K562 (cell line): Measurements from ENCODE around the gene NCOA4. TPM values are rescaled to one million over a fixed set of nuclear protein-coding genes. Genes with fewer than 3 reads are reported as not detected.

Source experiments
- ATAC-seq: fragments of 200-7000 bp; cut with Tn5 transposase; 3 replicates; pipeline ENCODE4 v1.9.1; 2020; ENCODE audit warnings: moderate library complexity
- BruUV-seq: library from RNA; stranded (reverse); fragments of 400-500 nt; replicated peaks from 2 replicates; lab custom pipeline; 2021; lab: Mats Ljungman, UMichigan
- CTCF ChIA-PET: fragments of 300-600 bp; formaldehyde crosslinking; extraction: SDS; loops from one replicate; lab custom pipeline; 2021; ENCODE audit warnings: low intra/inter-chr PET ratio; lab: Yijun Ruan, JAX
- POLR2A ChIA-PET: fragments of 300-600, 350-650 bp; sonication (Branson Sonifier 250); formaldehyde crosslinking; extraction: SDS; loops from one replicate; lab custom pipeline; 2021; ENCODE audit warnings: antibody characterized with exemption, inconsistent platforms; lab: Yijun Ruan, JAX
- DNase-seq, 4 experiments: peaks; one replicate each; pipeline versions ENCODE4 v3.0.0 to v3.0.0-alpha.2; 2011 to 2018; ENCODE audit warnings: low spot score in 3 of 4, mixed read lengths in 3 of 4; ENCODE audit errors: extremely low read depth in 1 of 4
- FAIRE-seq: peaks from 2 replicates; lab custom pipeline; 2011; peaks lifted over from hg19 to GRCh38; lab: Jason Lieb, UNC
- H2AFZ ChIP-seq: 2 replicates; pipeline ENCODE4 v1.6.0; 2011; ENCODE audit warnings: low read depth, low read length, control low read depth, inconsistent platforms
- H3K27ac ChIP-seq: fragments of 200-600 bp; 3 replicates; pipeline ENCODE4 v1.8.0; 2011; ENCODE audit warnings: low read depth, mild to moderate bottlenecking, control low read depth, inconsistent platforms, low read length, moderate library complexity, mixed read lengths; ENCODE audit errors: extremely low read depth
- H3K27me3 ChIP-seq, 2 experiments: fragments of 300-600 bp in 1 of 2; 2 replicates in 1 of 2; 3 replicates in 1 of 2; pipeline versions ENCODE4 v1.6.0 to v1.8.0; 2011; ENCODE audit warnings: inconsistent platforms in 2 of 2, low read length in 2 of 2, mild to moderate bottlenecking in 1 of 2, mixed read lengths in 1 of 2, moderate library complexity in 1 of 2; ENCODE audit not compliant: control insufficient read depth in 2 of 2, insufficient read depth in 2 of 2
- H3K36me3 ChIP-seq: fragments of 300-600 bp; 3 replicates; pipeline ENCODE4 v1.8.0; 2011; ENCODE audit warnings: mild to moderate bottlenecking, low read length, inconsistent platforms; ENCODE audit not compliant: control insufficient read depth, insufficient read depth
- H3K4me1 ChIP-seq, 2 experiments: fragments of 200-600 bp in 1 of 2; replicated peaks in 1 of 2; 2 replicates in 1 of 2; 3 replicates in 1 of 2; pipeline versions ENCODE4 v1.5.1 to v1.8.0; 2011; ENCODE audit warnings: inconsistent platforms in 2 of 2, low read length in 2 of 2, mild to moderate bottlenecking in 1 of 2, mixed read lengths in 1 of 2, moderate library complexity in 1 of 2; ENCODE audit not compliant: control insufficient read depth in 2 of 2, insufficient read depth in 2 of 2
- H3K4me2 ChIP-seq: 2 replicates; pipeline ENCODE4 v1.6.1; 2011; ENCODE audit warnings: low read length, control low read depth, inconsistent platforms, mixed read lengths; ENCODE audit not compliant: insufficient read depth
- H3K4me3 ChIP-seq: fragments of 200-600 bp; sonication (generic), shearing (Covaris generic); 2 replicates; pipeline ENCODE4 v1.5.1; 2016; ENCODE audit warnings: control low read depth, inconsistent platforms
- H3K79me2 ChIP-seq: fragments of 200-600 bp; 3 replicates; pipeline ENCODE4 v1.8.0; 2011; ENCODE audit warnings: low read length, inconsistent platforms; ENCODE audit not compliant: control insufficient read depth, insufficient read depth
- H3K9ac ChIP-seq, 2 experiments: 2 replicates each; pipeline versions ENCODE4 v1.6.0 to v1.6.1; 2011; ENCODE audit warnings: low read depth in 2 of 2, low read length in 2 of 2, control low read depth in 1 of 2, inconsistent platforms in 1 of 2, mild to moderate bottlenecking in 1 of 2, mixed read lengths in 1 of 2; ENCODE audit not compliant: insufficient read depth in 1 of 2
- H3K9me1 ChIP-seq: one replicate; pipeline ENCODE4 v1.6.0; 2011; ENCODE audit warnings: inconsistent platforms, mild to moderate bottlenecking, low read length, moderate library complexity; ENCODE audit not compliant: control insufficient read depth, insufficient read depth
- H3K9me3 ChIP-seq: replicated peaks from 2 replicates; pipeline ENCODE4 v1.5.1; 2011; ENCODE audit warnings: low read depth, low read length, inconsistent platforms; ENCODE audit not compliant: control insufficient read depth, insufficient read depth
- H4K20me1 ChIP-seq: replicated peaks from 2 replicates; pipeline ENCODE4 v1.6.1; 2011; ENCODE audit warnings: low read length, inconsistent platforms, mixed read lengths; ENCODE audit not compliant: control insufficient read depth, insufficient read depth
- DPF2 ChIP-seq: fragments of 450-650 bp; IDR thresholded peaks from 2 replicates; pipeline ENCODE4 v1.6.1; 2016
- FOS ChIP-seq: IDR thresholded peaks from 3 replicates; pipeline ENCODE4 v1.6.1; 2011; ENCODE audit not compliant: insufficient read length; ENCODE audit errors: extremely low read depth
- HNRNPLL ChIP-seq: fragments of 200-400 bp; formaldehyde crosslinking; IDR thresholded peaks from 2 replicates; pipeline ENCODE4 v1.6.1; 2017; ENCODE audit warnings: low read length, low read depth, mild to moderate bottlenecking; ENCODE audit not compliant: poor library complexity, severe bottlenecking
- KAT7 ChIP-seq: sonication (generic); formaldehyde crosslinking; IDR thresholded peaks from 2 replicates; pipeline ENCODE4 v1.8.0; 2022; ENCODE audit warnings: missing genetic modification reagents, mild to moderate bottlenecking, borderline replicate concordance
- MBD2 ChIP-seq: sonication (generic); IDR thresholded peaks from 2 replicates; pipeline ENCODE4 v1.6.1; 2016; ENCODE audit warnings: low read depth, borderline replicate concordance
- NRF1 ChIP-seq, 2 experiments: fragments of 450-650 bp; IDR thresholded peaks in 1 of 2; conservative IDR thresholded peaks in 1 of 2; 2 replicates each; pipeline ENCODE4 v1.6.1; 2014; ENCODE audit warnings: mild to moderate bottlenecking in 2 of 2
- POLR2B ChIP-seq: fragments of 450-650 bp; IDR thresholded peaks from 2 replicates; pipeline ENCODE4 v1.6.1; 2018; ENCODE audit warnings: low read depth; ENCODE audit not compliant: partially characterized antibody
- RB1 ChIP-seq: fragments of 450-650 bp; IDR thresholded peaks from 2 replicates; pipeline ENCODE4 v1.6.1; 2017; ENCODE audit warnings: low read depth, mild to moderate bottlenecking
- RBFOX2 ChIP-seq: fragments of 200-400 bp; formaldehyde crosslinking; IDR thresholded peaks from 2 replicates; pipeline ENCODE4 v1.6.1; 2017; ENCODE audit warnings: low read depth, mild to moderate bottlenecking, low read length, moderate library complexity
- SUPT5H ChIP-seq: fragments of 450-650 bp; IDR thresholded peaks from 2 replicates; pipeline ENCODE4 v1.6.1; 2016
- WGBS: fragments of 100-300 bp; shearing (Covaris generic); methylation state at CpG from one replicate; pipeline ENCODE4 v1.1.6; 2016; ENCODE audit warnings: low coverage, mixed read lengths; ENCODE audit not compliant: insufficient coverage; ENCODE audit errors: missing lambda C conversion rate; 5-methylcytosine and 5-hydroxymethylcytosine counted together
- in situ Hi-C: fragments of 300-500 bp; cut with MboI; formaldehyde crosslinking; loops from 4 replicates; pipeline ENCODE4 v1.15.0; 2018; ENCODE audit warnings: inconsistent platforms, mixed read lengths
- intact Hi-C: fragments of 100-400 bp; cut with micrococcal nuclease; formaldehyde crosslinking; loops from 2 replicates; pipeline ENCODE4 v1.14.2; 2022
- polyA plus RNA-seq, 8 experiments: library from polyadenylated mRNA; depleted of rRNA in 4 of 8; stranded (reverse) in 5 of 8; unstranded in 3 of 8; fragments of >200 nt; fragmentation: Nextera tagmentation in 2 of 8; fragmentation: Illumina TruSeq in 1 of 8; extraction: Ambion mirVana in 2 of 8; extraction: Trizol in 1 of 8; gene quantifications; 2 replicates each; pipeline versions ENCODE4 v1.2.1 to v1.2.3, GENCODE V29; 2011 to 2014; ENCODE audit warnings: inconsistent platforms in 1 of 8, missing spikeins in 1 of 8
- total RNA-seq, 7 experiments: library from RNA; depleted of rRNA in 6 of 7; stranded (reverse); fragments of >200 nt in 6 of 7; fragmentation: Illumina TruSeq in 2 of 7; extraction: Trizol in 2 of 7; gene quantifications; 2 replicates each; pipeline versions ENCODE4 v1.2.1 to v1.2.3, GENCODE V29; 2011 to 2021; ENCODE audit warnings: low replicate concordance in 1 of 7
- TF ChIP-seq, protein P1 (sequence below), 2 experiments: IDR thresholded peaks; 2 replicates each; pipeline ENCODE4 v1.6.1; 2011; ENCODE audit warnings: borderline replicate concordance in 1 of 2, control low read depth in 1 of 2, low read depth in 1 of 2, low read length in 1 of 2, mild to moderate bottlenecking in 1 of 2, mixed read lengths in 1 of 2, moderate library complexity in 1 of 2; ENCODE audit not compliant: insufficient read depth in 1 of 2, insufficient read length in 1 of 2, poor library complexity in 1 of 2, severe bottlenecking in 1 of 2; ENCODE audit errors: extremely low read depth in 1 of 2
- TF ChIP-seq, protein P2 (sequence below): sonication (generic); formaldehyde crosslinking; IDR thresholded peaks from 2 replicates; pipeline ENCODE4 v1.8.1; 2022; ENCODE audit warnings: missing genetic modification reagents
- TF ChIP-seq, protein P3 (sequence below), 2 experiments: fragments of 450-650 bp; conservative IDR thresholded peaks; 2 replicates each; pipeline ENCODE4 v1.6.1; 2017; ENCODE audit warnings: mild to moderate bottlenecking in 2 of 2, moderate library complexity in 2 of 2
- TF ChIP-seq, protein P4 (sequence below): fragments of 250-450 bp; sonication (Bioruptor Pico); IDR thresholded peaks from 2 replicates; pipeline ENCODE4 v1.9.0; 2021; ENCODE audit warnings: mild to moderate bottlenecking, inconsistent platforms

Gene NCOA4
- total and polyA plus RNA-seq, 9 of the 15 experiments (the other 6 are each of a cell fraction or from before 2014, with no cell fraction given) = 89.8 to 283 (median 181) TPM

DNA sequence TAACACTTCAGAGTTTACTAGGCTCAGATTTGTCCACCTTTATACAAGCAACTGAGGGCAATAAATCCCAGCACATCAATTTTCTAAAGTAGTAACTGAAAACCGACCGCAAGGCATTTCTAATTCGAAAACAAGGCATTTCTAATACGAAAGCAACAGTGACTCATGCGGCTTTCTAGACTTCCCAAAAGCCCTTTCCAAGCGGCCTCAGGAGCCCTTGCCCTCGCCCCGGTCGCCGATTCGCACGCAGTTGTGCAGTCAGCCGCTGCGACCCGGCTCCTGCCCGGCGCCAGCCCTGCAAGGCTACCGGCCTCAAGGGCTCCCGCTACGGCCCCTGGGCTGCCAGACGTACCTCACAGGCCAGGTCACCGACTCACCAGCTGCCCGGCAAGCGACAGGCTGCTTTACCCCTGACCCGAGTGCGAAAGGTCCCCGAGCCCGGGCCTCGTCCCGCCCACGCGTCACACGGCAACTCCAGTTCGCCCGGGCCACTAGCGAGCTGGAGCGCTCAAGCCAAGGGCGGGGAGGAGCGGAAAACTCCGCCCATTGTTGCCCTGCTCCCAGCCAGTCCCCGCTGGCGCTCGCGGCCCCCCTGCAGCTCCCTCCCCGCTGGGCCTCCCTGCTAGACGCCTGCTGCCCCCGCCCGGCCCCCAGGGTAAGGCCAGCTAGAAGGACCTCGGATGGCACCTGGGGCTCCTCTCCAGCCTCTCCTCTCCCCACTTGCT, 7.3 kb downstream of the NCOA4 start:
- Histone ChIP-seq H3K9ac (peak overlapping the region; percentile 76 to 94), H3K79me2 (peaks cover 100% of the 10 kb centered on the region), H4K20me1 (peaks cover 24% of the 10 kb centered on the region), H3K27ac (peak overlapping the region; percentile 79), H3K4me3 (peak overlapping the region; percentile 62), H3K9me3 (no peaks in the 10 kb centered on the region), H3K27me3 (no peaks in the 10 kb centered on the region), H3K4me1 (peaks cover 31 to 72% of the 10 kb centered on the region in 2 experiments), H3K4me2 (peak overlapping the region; percentile 87), H3K36me3 (peaks cover 59% of the 10 kb centered on the region), H3K9me1 (peaks cover 3% of the 10 kb centered on the region), H2AFZ (peak overlapping the region; percentile 74)
- POLR2A ChIA-PET = interaction anchor here (0.6 to 11.8 kb wide), 12 partner anchors 9 to 1019 kb away, joined by 3 to 136 read pairs (median 4); partner anchors contain the start of gene TIMM23
- DNase-seq (peak; percentile 87 to 98 (median 92)), ATAC-seq (peak; percentile 96), FAIRE-seq (no peak)
- CTCF ChIA-PET = interaction anchor here (0.6 kb wide), 3 partner anchors 558 to 872 kb away, joined by 3 read pairs; no protein-coding TSS in a partner anchor
- in situ Hi-C loops (no loop called here), intact Hi-C loops (loop anchor here (1.0 to 5.0 kb wide), 4 partner anchors 22 to 1016 kb away; no protein-coding TSS in a partner anchor)
- under 1% methylated on average over 49 of the region's 49 CpGs for WGBS
- BruUV-seq = no TSS peak
- TF ChIP-seq POLR2B (peak; percentile 63), SUPT5H (peak; percentile 74), DPF2 (peak; percentile 41; the same call in 1 of the 2 replicates), NRF1 (conservative IDR thresholded peaks at IDR 0.05 in 1 of 2, IDR thresholded peaks at IDR 0.05 in 1 of 2) (peak; percentile 73 to 79), KAT7 (CRISPR knock-in tag) (peak; percentile 93), RBFOX2 (peak; percentile 88), FOS (no peak), MBD2 (0 out of 2 replicates have a peak, but pooled peaks have one; percentile 32), HNRNPLL (peak; percentile 50), RB1 (peak; percentile 82)
- TF ChIP-seq, protein P1, sequence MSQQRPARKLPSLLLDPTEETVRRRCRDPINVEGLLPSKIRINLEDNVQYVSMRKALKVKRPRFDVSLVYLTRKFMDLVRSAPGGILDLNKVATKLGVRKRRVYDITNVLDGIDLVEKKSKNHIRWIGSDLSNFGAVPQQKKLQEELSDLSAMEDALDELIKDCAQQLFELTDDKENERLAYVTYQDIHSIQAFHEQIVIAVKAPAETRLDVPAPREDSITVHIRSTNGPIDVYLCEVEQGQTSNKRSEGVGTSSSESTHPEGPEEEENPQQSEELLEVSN (IDR thresholded peaks at IDR 0.05; ENCODE audit: borderline replicate concordance in 1 of 2, extremely low read depth in 1 of 2, insufficient read depth in 1 of 2, insufficient read length in 1 of 2, low read depth in 1 of 2, low read length in 1 of 2, poor library complexity in 1 of 2, severe bottlenecking in 1 of 2) = peak; percentile 71 to 73
- TF ChIP-seq, protein P2, sequence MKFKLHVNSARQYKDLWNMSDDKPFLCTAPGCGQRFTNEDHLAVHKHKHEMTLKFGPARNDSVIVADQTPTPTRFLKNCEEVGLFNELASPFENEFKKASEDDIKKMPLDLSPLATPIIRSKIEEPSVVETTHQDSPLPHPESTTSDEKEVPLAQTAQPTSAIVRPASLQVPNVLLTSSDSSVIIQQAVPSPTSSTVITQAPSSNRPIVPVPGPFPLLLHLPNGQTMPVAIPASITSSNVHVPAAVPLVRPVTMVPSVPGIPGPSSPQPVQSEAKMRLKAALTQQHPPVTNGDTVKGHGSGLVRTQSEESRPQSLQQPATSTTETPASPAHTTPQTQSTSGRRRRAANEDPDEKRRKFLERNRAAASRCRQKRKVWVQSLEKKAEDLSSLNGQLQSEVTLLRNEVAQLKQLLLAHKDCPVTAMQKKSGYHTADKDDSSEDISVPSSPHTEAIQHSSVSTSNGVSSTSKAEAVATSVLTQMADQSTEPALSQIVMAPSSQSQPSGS (CRISPR knock-in tag) = no peak
- TF ChIP-seq, protein P3, sequence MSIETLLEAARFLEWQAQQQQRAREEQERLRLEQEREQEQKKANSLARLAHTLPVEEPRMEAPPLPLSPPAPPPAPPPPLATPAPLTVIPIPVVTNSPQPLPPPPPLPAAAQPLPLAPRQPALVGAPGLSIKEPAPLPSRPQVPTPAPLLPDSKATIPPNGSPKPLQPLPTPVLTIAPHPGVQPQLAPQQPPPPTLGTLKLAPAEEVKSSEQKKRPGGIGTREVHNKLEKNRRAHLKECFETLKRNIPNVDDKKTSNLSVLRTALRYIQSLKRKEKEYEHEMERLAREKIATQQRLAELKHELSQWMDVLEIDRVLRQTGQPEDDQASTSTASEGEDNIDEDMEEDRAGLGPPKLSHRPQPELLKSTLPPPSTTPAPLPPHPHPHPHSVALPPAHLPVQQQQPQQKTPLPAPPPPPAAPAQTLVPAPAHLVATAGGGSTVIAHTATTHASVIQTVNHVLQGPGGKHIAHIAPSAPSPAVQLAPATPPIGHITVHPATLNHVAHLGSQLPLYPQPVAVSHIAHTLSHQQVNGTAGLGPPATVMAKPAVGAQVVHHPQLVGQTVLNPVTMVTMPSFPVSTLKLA (conservative IDR thresholded peaks at IDR 0.05) = peak; percentile 76 to 90
- TF ChIP-seq, protein P4, sequence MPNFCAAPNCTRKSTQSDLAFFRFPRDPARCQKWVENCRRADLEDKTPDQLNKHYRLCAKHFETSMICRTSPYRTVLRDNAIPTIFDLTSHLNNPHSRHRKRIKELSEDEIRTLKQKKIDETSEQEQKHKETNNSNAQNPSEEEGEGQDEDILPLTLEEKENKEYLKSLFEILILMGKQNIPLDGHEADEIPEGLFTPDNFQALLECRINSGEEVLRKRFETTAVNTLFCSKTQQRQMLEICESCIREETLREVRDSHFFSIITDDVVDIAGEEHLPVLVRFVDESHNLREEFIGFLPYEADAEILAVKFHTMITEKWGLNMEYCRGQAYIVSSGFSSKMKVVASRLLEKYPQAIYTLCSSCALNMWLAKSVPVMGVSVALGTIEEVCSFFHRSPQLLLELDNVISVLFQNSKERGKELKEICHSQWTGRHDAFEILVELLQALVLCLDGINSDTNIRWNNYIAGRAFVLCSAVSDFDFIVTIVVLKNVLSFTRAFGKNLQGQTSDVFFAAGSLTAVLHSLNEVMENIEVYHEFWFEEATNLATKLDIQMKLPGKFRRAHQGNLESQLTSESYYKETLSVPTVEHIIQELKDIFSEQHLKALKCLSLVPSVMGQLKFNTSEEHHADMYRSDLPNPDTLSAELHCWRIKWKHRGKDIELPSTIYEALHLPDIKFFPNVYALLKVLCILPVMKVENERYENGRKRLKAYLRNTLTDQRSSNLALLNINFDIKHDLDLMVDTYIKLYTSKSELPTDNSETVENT (CRISPR knock-in tag) = peak; percentile 77; the same call in 1 of the 2 replicates
